Measurements from ENCODE around the gene IL15RA. TPM values are rescaled to one million over a fixed set of nuclear protein-coding genes. Genes with fewer than 3 reads are reported as not detected.
"Not testable (repeated sequence)": the region's sequence is repeated elsewhere in the genome, so short reads cannot be mapped to it uniquely, and the experiment has no call there.

Gene IL15RA
- total and polyA plus RNA-seq, 7 donors, result 7.9 to 13.1 (median 9.6) TPM

DNA sequence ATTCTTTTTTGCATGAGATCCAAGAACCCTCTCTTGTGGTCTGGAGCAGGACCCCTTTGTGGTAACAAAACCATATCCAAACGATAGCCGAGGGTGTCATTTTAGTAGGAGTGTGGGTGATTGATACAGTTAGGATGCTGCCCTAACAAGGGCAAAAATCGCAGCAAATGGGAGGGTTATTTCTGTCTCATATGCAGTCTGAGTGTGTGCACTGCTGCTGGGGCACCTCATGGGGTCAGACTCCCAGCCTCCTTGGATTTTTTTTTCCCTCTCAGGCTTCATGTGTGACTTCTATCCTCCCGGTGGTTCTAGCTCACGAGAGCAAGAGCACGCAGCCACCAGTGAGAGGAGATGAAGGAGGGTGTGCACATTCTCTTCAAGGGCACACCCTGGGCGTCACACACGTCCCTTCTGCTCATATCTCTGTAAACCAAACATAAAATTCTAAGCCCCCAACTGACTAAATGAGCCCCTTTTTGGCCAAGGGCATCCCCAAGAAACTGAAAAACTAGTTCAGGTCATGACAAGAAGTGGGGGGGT, 28.6 kb upstream of the IL15RA start:
- intact Hi-C loops (cut with DNase I), result no loop called here
- ATAC-seq, result no peak

GRCh38 chr10:6005161-6005804, 27.9 kb upstream of the IL15RA start:
- 64 to 70% (median 66%) methylated on average over 6 of the region's 6 CpGs for WGBS, 3 donors
- H3K36me3 ChIP-seq (ENCODE audit: insufficient read depth in 1 of 2, low read depth in 1 of 2); ATAC-seq; H3K27ac ChIP-seq; H3K9me3 ChIP-seq; intact Hi-C loops (cut with DNase I); H3K4me3 ChIP-seq; H3K27me3 ChIP-seq (ENCODE audit: insufficient read depth in 3 of 3, low read length in 2 of 3); H3K4me1 ChIP-seq; DNase-seq: not testable (repeated sequence)

More for the DNA sequence above, 28.6 kb upstream of the IL15RA start:
- TF ChIP-seq, protein P1, sequence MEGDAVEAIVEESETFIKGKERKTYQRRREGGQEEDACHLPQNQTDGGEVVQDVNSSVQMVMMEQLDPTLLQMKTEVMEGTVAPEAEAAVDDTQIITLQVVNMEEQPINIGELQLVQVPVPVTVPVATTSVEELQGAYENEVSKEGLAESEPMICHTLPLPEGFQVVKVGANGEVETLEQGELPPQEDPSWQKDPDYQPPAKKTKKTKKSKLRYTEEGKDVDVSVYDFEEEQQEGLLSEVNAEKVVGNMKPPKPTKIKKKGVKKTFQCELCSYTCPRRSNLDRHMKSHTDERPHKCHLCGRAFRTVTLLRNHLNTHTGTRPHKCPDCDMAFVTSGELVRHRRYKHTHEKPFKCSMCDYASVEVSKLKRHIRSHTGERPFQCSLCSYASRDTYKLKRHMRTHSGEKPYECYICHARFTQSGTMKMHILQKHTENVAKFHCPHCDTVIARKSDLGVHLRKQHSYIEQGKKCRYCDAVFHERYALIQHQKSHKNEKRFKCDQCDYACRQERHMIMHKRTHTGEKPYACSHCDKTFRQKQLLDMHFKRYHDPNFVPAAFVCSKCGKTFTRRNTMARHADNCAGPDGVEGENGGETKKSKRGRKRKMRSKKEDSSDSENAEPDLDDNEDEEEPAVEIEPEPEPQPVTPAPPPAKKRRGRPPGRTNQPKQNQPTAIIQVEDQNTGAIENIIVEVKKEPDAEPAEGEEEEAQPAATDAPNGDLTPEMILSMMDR (IDR thresholded peaks at IDR 0.05), result no peak
- no peaks in the 10 kb centered on the region for H3K9me3 ChIP-seq
- no peaks in the 10 kb centered on the region for H3K36me3 ChIP-seq (ENCODE audit: insufficient read depth in 1 of 2, low read depth in 1 of 2)
- no peak overlapping the region for H3K27ac ChIP-seq
- no peaks in the 10 kb centered on the region for H3K4me1 ChIP-seq
- H3K4me3 ChIP-seq, result no peak overlapping the region
- WGBS, 3 donors, result 62 to 72% (median 63%) methylated on average over 8 of the region's 8 CpGs
- H3K27me3 ChIP-seq (ENCODE audit: insufficient read depth in 3 of 3, low read length in 2 of 3), result peaks cover 0 to 6% (median 0%) of the 10 kb centered on the region in 3 donors
- DNase-seq, result no peak

GRCh38 chr10:6002809-6003510, 25.6 kb upstream of the IL15RA start:
- H3K27me3 ChIP-seq (ENCODE audit: insufficient read depth in 3 of 3, low read length in 2 of 3), result peaks cover 0 to 3% (median 0%) of the 10 kb centered on the region in 3 donors
- H3K4me1 ChIP-seq, result no peaks in the 10 kb centered on the region
- WGBS, 3 donors, result 76 to 88% (median 84%) methylated on average over 12 of the region's 12 CpGs
- H3K27ac ChIP-seq, result no peak overlapping the region
- H3K36me3 ChIP-seq (ENCODE audit: insufficient read depth in 1 of 2, low read depth in 1 of 2), result no peaks in the 10 kb centered on the region
- no peak for DNase-seq
- H3K9me3 ChIP-seq, result no peaks in the 10 kb centered on the region
- TF ChIP-seq, protein P1 (IDR thresholded peaks at IDR 0.05), result no peak
- ATAC-seq, result no peak
- intact Hi-C loops (cut with DNase I), result no loop called here
- H3K4me3 ChIP-seq, result no peak overlapping the region

DNA sequence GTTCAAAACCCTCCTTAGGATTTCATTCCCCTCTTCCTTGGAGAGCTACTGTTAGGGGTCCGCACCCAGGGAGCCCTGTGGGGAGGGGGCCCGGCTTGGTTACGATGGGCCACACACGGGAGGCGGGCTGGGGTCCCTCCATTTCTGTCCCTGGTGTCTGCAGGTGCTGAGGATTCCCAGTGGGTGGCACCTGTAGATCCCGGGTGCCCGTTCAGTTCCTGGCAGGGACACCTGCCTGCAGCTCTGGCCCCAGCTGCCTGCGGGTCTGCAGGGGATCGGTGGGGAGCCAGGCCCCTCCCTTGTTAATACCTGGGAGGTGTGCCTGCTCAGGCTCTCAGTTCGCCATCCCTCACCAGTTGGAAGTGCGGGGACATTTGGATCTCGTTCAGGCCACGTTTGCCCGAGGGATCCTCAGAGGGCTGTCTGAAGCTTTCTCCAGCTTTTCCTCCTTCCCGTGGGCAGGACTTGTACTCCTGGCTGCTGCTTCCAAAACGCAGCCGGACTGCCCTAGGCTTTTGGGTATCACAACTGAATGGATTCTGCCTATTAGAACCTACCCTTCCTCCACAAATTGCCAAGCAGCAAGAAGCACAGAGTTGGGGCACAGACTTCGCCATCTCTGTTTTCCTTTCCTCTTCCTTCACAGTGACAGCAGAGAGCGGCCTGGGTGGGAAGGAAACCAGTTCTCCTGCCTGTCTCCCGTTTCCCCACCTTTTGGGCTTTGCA, 22.3 kb upstream of the IL15RA start:
- DNase-seq (no peak), ATAC-seq (no peak)
- TF ChIP-seq, protein P1 (IDR thresholded peaks at IDR 0.05), result no peak
- no peaks in the 10 kb centered on the region for H3K9me3 ChIP-seq
- H3K4me1 ChIP-seq, result no peaks in the 10 kb centered on the region
- no peak overlapping the region for H3K27ac ChIP-seq
- no peak overlapping the region for H3K4me3 ChIP-seq
- H3K27me3 ChIP-seq (ENCODE audit: insufficient read depth in 3 of 3, low read length in 2 of 3), result peaks cover 0 to 3% (median 0%) of the 10 kb centered on the region in 3 donors
- intact Hi-C loops (cut with DNase I), result no loop called here
- WGBS, 3 donors, result 64 to 67% (median 64%) methylated on average over 20 of the region's 20 CpGs
- H3K36me3 ChIP-seq (ENCODE audit: insufficient read depth in 1 of 2, low read depth in 1 of 2), result no peaks in the 10 kb centered on the region

DNA sequence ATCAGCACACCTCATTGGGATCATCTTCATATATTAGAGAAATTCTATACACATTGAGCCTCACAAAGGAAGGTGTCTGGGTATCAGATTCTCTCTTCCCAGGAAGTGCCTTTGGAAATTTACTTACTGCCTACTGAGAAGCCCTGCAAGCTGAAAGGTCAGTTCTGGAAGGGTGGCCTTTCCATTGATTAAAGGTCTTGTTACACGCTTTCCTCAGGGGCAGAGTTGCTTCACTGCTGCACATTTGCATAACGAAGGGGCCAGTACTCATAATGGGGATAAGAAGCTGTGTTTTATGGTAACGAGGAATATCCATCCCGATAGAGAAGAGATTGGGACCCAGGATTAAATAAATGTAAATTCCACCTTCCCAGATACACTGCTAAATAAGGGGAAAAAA, 19.4 kb upstream of the IL15RA start:
- no peaks in the 10 kb centered on the region for H3K36me3 ChIP-seq (ENCODE audit: insufficient read depth in 1 of 2, low read depth in 1 of 2)
- intact Hi-C loops (cut with DNase I), result no loop called here
- H3K9me3 ChIP-seq, result no peaks in the 10 kb centered on the region
- DNase-seq, result no peak
- no peak for ATAC-seq
- H3K27ac ChIP-seq, result no peak overlapping the region
- peaks cover 0 to 3% (median 0%) of the 10 kb centered on the region in 3 donors for H3K27me3 ChIP-seq (ENCODE audit: insufficient read depth in 3 of 3, low read length in 2 of 3)
- no peaks in the 10 kb centered on the region for H3K4me1 ChIP-seq
- no peak overlapping the region for H3K4me3 ChIP-seq
- TF ChIP-seq, protein P1 (IDR thresholded peaks at IDR 0.05), result no peak
- 69 to 78% (median 72%) methylated on average over 4 of the region's 4 CpGs for WGBS, 3 donors
